Right cardiac atrium (tissue), 5 donors: Measurements from ENCODE around the gene MOAP1. TPM values are rescaled to one million over a fixed set of nuclear protein-coding genes. Genes with fewer than 3 reads are reported as not detected.
"Not testable (repeated sequence)": the region's sequence is repeated elsewhere in the genome, so short reads cannot be mapped to it uniquely, and the experiment has no call there.

ENCODE experiments used
- ATAC-seq, 2 donors: fragments of 200-7000 bp; cut with Tn5 transposase; one replicate each; pipeline versions ENCODE4 v1.8.0 to v1.9.1; 2020; ENCODE audit warnings: moderate library complexity in 2 of 2, mild to moderate bottlenecking in 1 of 2
- DNase-seq, 3 donors: peaks; one replicate each; pipeline ENCODE4 v3.0.0-alpha.2; 2020
- H3K27ac ChIP-seq: one replicate; pipeline ENCODE4 v1.5.1; 2013; ENCODE audit warnings: mild to moderate bottlenecking, low read length, control low read depth, moderate library complexity
- H3K27me3 ChIP-seq: one replicate; pipeline ENCODE4 v1.6.1; 2013; ENCODE audit not compliant: control insufficient read depth, insufficient read depth
- H3K4me1 ChIP-seq: one replicate; pipeline ENCODE4 v1.6.1; 2013; ENCODE audit warnings: low read length; ENCODE audit not compliant: control insufficient read depth, insufficient read depth
- H3K4me3 ChIP-seq: one replicate; pipeline ENCODE4 v1.5.1; 2013; ENCODE audit warnings: low read length, control low read depth
- H3K9me3 ChIP-seq: one replicate; pipeline ENCODE4 v1.6.1; 2013; ENCODE audit warnings: low read length; ENCODE audit not compliant: control insufficient read depth
- WGBS: extraction: QIAGEN DNeasy Blood & Tissue Kit; methylation state at CpG from one replicate; pipeline ENCODE4 v1.1.7; 2013; 5-methylcytosine and 5-hydroxymethylcytosine counted together
- intact Hi-C, 4 donors: fragments of 100-400 bp; cut with DNase I; formaldehyde crosslinking; loops; one replicate each; pipeline versions ENCODE4 v1.11.0 to v1.14.0; 2022 to 2023
- polyA plus RNA-seq: library from polyadenylated mRNA; stranded (reverse); fragments of 200-250 nt; gene quantifications from one replicate; pipeline ENCODE4 v1.2.3, GENCODE V29; 2013
- total RNA-seq, 4 donors: library from RNA; stranded (reverse); fragmentation: NEBNext Ultra II Directional; extraction: Animal tissue kit (Norgen Biotek cat#: 25700); gene quantifications; one replicate each; pipeline ENCODE4 v1.2.1, GENCODE V29; 2021
- donor health status: healthy with polysubstance abuse.
- donor health status: DM: no; HTN: yes; CAD: no.
- donor health status: DM: no; HTN: no; CAD: no.
- donor health status: DM: no; HTN: yes; CAD: no; lungs with severe emphysema.
- donor health status: DM: yes; HTN: yes; CAD: no.

MOAP1 gene
- total and polyA plus RNA-seq, 5 donors = 45.7 to 63.0 (median 53.6) TPM

GRCh38 chr14:93185349-93185720, 638 bp upstream of the MOAP1 start:
- ATAC-seq (no peak), DNase-seq (no peak)
- no peaks in the 10 kb centered on the region for H3K9me3 ChIP-seq
- no peaks in the 10 kb centered on the region for H3K4me1 ChIP-seq
- peak overlapping the region; percentile 59 for H3K27ac ChIP-seq
- intact Hi-C loops = no loop called here
- peak overlapping the region; percentile 56 for H3K4me3 ChIP-seq
- 1% methylated on average over 10 of the region's 10 CpGs for WGBS
- no peaks in the 10 kb centered on the region for H3K27me3 ChIP-seq

GRCh38 chr14:93183596-93184317, 940 bp downstream of the MOAP1 start:
- intact Hi-C loops = no loop called here
- Histone ChIP-seq H3K27me3 (no peaks in the 10 kb centered on the region), H3K4me3 (peak overlapping the region; percentile 56), H3K4me1 (no peaks in the 10 kb centered on the region), H3K9me3 (no peaks in the 10 kb centered on the region), H3K27ac (peak overlapping the region; percentile 55)
- whole genome bisulfite sequencing = 42% methylated on average over 17 of the region's 17 CpGs
- ATAC-seq = no peak
- DNase-seq = no peak

GRCh38 chr14:93175492-93175891, 9.2 kb downstream of the MOAP1 start:
- H3K9me3 ChIP-seq = no peaks in the 10 kb centered on the region
- no peak overlapping the region for H3K4me3 ChIP-seq
- intact Hi-C loops = no loop called here
- WGBS = 87% methylated on average over 6 of the region's 6 CpGs
- ATAC-seq (no peak), DNase-seq (no peak)
- H3K4me1 ChIP-seq = no peaks in the 10 kb centered on the region
- H3K27ac ChIP-seq = no peak overlapping the region
- no peaks in the 10 kb centered on the region for H3K27me3 ChIP-seq

- H3K4me1 ChIP-seq, H3K27me3 ChIP-seq, intact Hi-C loops, H3K4me3 ChIP-seq, H3K9me3 ChIP-seq, ATAC-seq, DNase-seq, H3K27ac ChIP-seq: not testable (repeated sequence)
- WGBS = 78% methylated on average over 5 of the region's 5 CpGs
Observed at GRCh38 chr14:93174731-93175130, 10.0 kb downstream of the MOAP1 start.

- no peaks in the 10 kb centered on the region for H3K4me1 ChIP-seq
- H3K9me3 ChIP-seq = no peaks in the 10 kb centered on the region
- H3K27ac ChIP-seq = no peak overlapping the region
- H3K27me3 ChIP-seq = no peaks in the 10 kb centered on the region
- DNase-seq = no peak
- 23% methylated on average over 10 of the region's 10 CpGs for WGBS
- peak in 1 of 2 donors; percentile 56 for ATAC-seq
- no peak overlapping the region for H3K4me3 ChIP-seq
- intact Hi-C loops = no loop called here
Observed at GRCh38 chr14:93173943-93174395, 10.7 kb downstream of the MOAP1 start.

- Histone ChIP-seq H3K9me3 (no peaks in the 10 kb centered on the region), H3K27me3 (no peaks in the 10 kb centered on the region), H3K27ac (no peak overlapping the region), H3K4me1 (no peaks in the 10 kb centered on the region), H3K4me3 (no peak overlapping the region)
- WGBS = 90% methylated on average over 4 of the region's 4 CpGs
- intact Hi-C loops = no loop called here
- DNase-seq (no peak), ATAC-seq (no peak)
Observed at GRCh38 chr14:93171376-93171775, 13.3 kb downstream of the MOAP1 start.

- DNase-seq, H3K4me1 ChIP-seq, H3K4me3 ChIP-seq, intact Hi-C loops, ATAC-seq, H3K27ac ChIP-seq, H3K27me3 ChIP-seq, H3K9me3 ChIP-seq: not testable (repeated sequence)
- WGBS = 95% methylated on average over 20 of the region's 20 CpGs
Observed at GRCh38 chr14:93170141-93170540, 14.6 kb downstream of the MOAP1 start.

- H3K27ac ChIP-seq, ATAC-seq, H3K4me1 ChIP-seq, DNase-seq, intact Hi-C loops, H3K9me3 ChIP-seq, H3K4me3 ChIP-seq, H3K27me3 ChIP-seq: not testable (repeated sequence)
- WGBS = 68% methylated on average over 6 of the region's 6 CpGs
Observed at GRCh38 chr14:93169619-93170018, 15.1 kb downstream of the MOAP1 start.

- WGBS = 84% methylated on average over 9 of the region's 9 CpGs
- intact Hi-C loops, DNase-seq: not testable (repeated sequence)
Observed at GRCh38 chr14:93168610-93169009, 16.1 kb downstream of the MOAP1 start.

GRCh38 chr14:93165271-93166265, 19.1 kb downstream of the MOAP1 start:
- WGBS = 85% methylated on average over 26 of the region's 26 CpGs
- H3K27me3 ChIP-seq, H3K4me3 ChIP-seq, H3K9me3 ChIP-seq, DNase-seq, intact Hi-C loops, H3K4me1 ChIP-seq, H3K27ac ChIP-seq, ATAC-seq: not testable (repeated sequence)

More at GRCh38 chr14:93168610-93169009, 16.1 kb downstream of the MOAP1 start:
- H3K4me1 ChIP-seq, H3K27me3 ChIP-seq, H3K4me3 ChIP-seq, H3K9me3 ChIP-seq, H3K27ac ChIP-seq, ATAC-seq: not testable (repeated sequence)

GRCh38 chr14:93163564-93163963, 21.1 kb downstream of the MOAP1 start:
- DNase-seq (no peak), ATAC-seq (no peak)
- 67% methylated on average over 5 of the region's 5 CpGs for whole genome bisulfite sequencing
- H3K9me3 ChIP-seq = no peaks in the 10 kb centered on the region
- H3K4me1 ChIP-seq = no peaks in the 10 kb centered on the region
- intact Hi-C loops = no loop called here
- no peaks in the 10 kb centered on the region for H3K27me3 ChIP-seq
- H3K27ac ChIP-seq = no peak overlapping the region
- H3K4me3 ChIP-seq = no peak overlapping the region
